Natural killer cell treated with Interleukin-12 subunit alpha and Interleukin-12 subunit beta and Interleukin-15 and Interleukin-18, amount 100 ng/mL, for 72 hours (primary cell): ENCODE results near the gene CRELD2. TPM values are rescaled to one million over a fixed set of nuclear protein-coding genes. Genes with fewer than 3 reads are reported as not detected.
A peak's percentile ranks its signal among the peaks of the same experiment; 100 is the strongest.

ENCODE experiments used
- ATAC-seq, 2 donors: fragments of 150-1000 bp; cut with Tn5 transposase in 1 of 2; sonication (Bioruptor Pico), chemical (Tn5 transposase) in 1 of 2; 2 replicates each; pipeline ENCODE4 v1.10.0; 2021
- DNase-seq: peaks from one replicate; pipeline ENCODE4 v3.0.0; 2022; ENCODE audit warnings: low spot score
- H3K27ac Mint-ChIP-seq, 2 donors: 1 replicate in 1 of 2; 2 replicates in 1 of 2; pipeline ENCODE4 v1.8.0; 2022; ENCODE audit warnings: mixed read lengths in 2 of 2, mild to moderate bottlenecking in 1 of 2, moderate library complexity in 1 of 2
- H3K27me3 Mint-ChIP-seq, 2 donors: 1 replicate in 1 of 2; 2 replicates in 1 of 2; pipeline ENCODE4 v1.8.0; 2022; ENCODE audit warnings: mixed read lengths in 2 of 2
- H3K36me3 Mint-ChIP-seq: one replicate; pipeline ENCODE4 v1.8.0; 2022; ENCODE audit warnings: mixed read lengths
- H3K4me1 Mint-ChIP-seq, 2 donors: 1 replicate in 1 of 2; 2 replicates in 1 of 2; pipeline ENCODE4 v1.8.0; 2022; ENCODE audit warnings: low read depth in 2 of 2, mixed read lengths in 2 of 2, mild to moderate bottlenecking in 1 of 2
- H3K4me3 Mint-ChIP-seq: one replicate; pipeline ENCODE4 v1.8.0; 2022; ENCODE audit warnings: mixed read lengths
- H3K9me3 Mint-ChIP-seq: 2 replicates; pipeline ENCODE4 v1.8.0; 2022; ENCODE audit warnings: mixed read lengths
- total RNA-seq, 2 donors: library from RNA; stranded (reverse); gene quantifications; one replicate each; pipeline ENCODE4 v1.2.3, GENCODE V29; 2022

Gene CRELD2
- total RNA-seq, 2 donors from 2014 or later = 59.5 to 75.7 TPM

DNA sequence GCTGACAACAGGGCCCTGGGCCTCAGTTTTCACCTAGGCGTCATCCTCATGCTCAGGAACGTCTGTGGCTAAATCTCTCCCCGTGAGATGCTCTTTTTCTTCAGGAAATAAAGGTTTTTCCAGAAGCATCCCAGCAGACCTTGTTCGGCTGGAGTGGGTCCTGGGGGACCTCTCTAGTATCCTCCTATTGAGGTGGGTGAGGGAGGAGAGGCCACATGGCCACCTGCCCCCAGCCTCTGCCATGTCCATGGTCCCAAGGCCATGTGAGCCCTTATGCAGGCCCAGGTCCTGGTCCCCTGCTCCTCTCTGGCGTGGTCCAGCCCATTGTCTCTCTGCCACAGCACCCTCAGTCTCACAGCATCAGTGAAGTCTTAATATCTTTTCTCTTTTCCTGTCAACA, 22.2 kb upstream of the CRELD2 start:
- Mint-ChIP-seq H3K36me3 (peaks cover 22% of the 10 kb centered on the region), H3K27me3 (no peaks in the 10 kb centered on the region), H3K27ac (no peak overlapping the region), H3K9me3 (peaks cover 2% of the 10 kb centered on the region), H3K4me3 (no peak overlapping the region), H3K4me1 (peaks cover 13 to 29% of the 10 kb centered on the region in 2 donors)
- ATAC-seq (no peak), DNase-seq (no peak)

DNA sequence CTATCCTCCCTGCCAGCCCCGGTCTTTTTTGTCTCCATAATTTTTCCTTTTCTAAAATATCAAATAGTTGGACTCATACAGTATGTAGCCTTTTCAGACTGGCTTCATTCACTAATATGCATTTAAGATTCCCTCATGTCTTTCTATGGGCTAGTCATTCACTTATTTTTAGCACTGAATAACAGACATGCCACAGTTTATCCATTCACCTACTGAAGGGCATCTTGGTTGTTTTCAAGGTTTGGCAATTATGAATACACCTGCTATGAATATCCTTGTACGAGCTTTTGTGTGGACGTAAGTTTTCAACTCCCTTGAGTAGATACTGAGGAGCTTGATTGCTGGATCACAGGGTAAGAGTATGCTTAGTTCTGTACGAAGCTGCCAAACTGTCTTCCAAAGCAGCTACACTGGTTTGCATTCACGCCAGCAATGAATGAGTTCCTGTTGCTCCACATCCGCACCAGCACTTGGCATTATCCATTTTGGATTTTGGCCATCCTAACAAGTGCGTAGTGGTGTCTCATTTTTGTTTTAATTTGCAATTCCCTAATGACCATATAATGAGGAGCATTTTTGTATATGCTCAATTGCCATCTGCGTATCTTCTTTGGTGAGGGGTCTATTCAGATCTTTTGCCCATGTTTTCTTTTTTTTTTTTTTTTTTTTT, 21.3 kb upstream of the CRELD2 start:
- no peak for ATAC-seq
- H3K9me3 Mint-ChIP-seq = peaks cover 6% of the 10 kb centered on the region
- no peak overlapping the region for H3K4me3 Mint-ChIP-seq
- peaks cover 21% of the 10 kb centered on the region for H3K36me3 Mint-ChIP-seq
- peaks cover 13 to 30% of the 10 kb centered on the region in 2 donors for H3K4me1 Mint-ChIP-seq
- no peaks in the 10 kb centered on the region for H3K27me3 Mint-ChIP-seq
- H3K27ac Mint-ChIP-seq = peak overlapping the region in 1 of 2 donors; percentile 35
- DNase-seq = no peak

DNA sequence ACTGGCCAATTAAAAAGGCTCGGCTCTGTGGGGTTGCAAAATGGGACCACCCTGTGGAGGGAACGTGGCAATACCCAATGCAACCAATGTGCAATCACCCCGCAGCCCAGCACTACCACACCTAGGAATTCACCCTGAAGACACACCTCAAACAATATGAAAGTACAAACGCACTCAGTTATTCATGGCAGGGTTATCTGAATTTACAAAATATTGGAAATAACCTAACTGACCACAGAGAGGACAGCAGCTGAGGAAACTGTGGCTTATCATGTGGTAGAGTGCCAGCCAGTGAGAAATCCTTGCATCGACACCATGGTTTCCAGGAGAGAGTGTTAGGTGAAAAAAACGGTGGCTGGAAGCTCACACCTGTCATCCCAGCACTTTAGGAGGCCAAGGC, 18.9 kb upstream of the CRELD2 start:
- Mint-ChIP-seq H3K27me3 (no peaks in the 10 kb centered on the region), H3K36me3 (peaks cover 11% of the 10 kb centered on the region), H3K27ac (peak overlapping the region in 1 of 2 donors; percentile 43), H3K9me3 (peaks cover 4% of the 10 kb centered on the region), H3K4me3 (no peak overlapping the region), H3K4me1 (peaks cover 10 to 24% of the 10 kb centered on the region in 2 donors)
- ATAC-seq (peak; percentile 60 to 87), DNase-seq (no peak)

DNA sequence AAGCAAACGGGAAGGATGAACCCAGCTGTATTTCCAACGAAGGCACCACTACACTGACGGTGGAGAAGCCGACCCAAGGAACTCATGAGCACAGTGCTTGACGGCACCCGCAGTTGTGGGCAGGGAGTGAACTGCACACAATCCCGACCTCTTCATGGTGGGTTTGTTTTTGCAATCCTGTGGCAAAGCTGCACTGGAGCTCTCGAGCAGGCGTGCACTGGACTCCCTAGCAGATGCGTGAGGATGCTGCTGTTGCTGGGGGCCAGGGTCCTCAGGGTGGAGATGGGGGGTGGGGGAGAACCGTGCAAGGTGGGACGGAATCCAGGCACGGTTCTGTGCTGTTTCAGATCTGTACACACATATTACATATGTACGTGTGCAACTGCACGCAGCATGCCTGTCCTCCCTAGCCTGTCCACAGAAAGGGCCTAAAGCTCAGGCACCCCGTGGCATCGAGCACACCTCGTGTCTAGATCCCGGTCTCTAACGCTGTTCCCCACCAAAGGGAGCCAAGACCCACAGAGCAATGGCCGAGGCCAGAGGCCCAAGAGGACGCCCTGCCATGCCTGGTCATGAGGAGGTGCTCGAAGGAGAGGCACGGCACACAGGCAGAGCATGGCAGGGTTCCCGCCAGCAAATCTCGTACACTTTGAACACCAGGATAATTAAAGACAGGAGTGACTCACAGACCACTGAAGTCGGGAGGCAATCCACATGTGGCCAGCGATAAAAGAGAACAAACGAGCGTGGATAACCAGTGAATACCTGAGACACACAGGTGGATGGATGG, 17.8 kb upstream of the CRELD2 start:
- H3K4me3 Mint-ChIP-seq = no peak overlapping the region
- peaks cover 11% of the 10 kb centered on the region for H3K36me3 Mint-ChIP-seq
- H3K4me1 Mint-ChIP-seq = peaks cover 8 to 22% of the 10 kb centered on the region in 2 donors
- ATAC-seq (no peak), DNase-seq (no peak)
- peaks cover 4% of the 10 kb centered on the region for H3K9me3 Mint-ChIP-seq
- no peak overlapping the region for H3K27ac Mint-ChIP-seq
- H3K27me3 Mint-ChIP-seq = no peaks in the 10 kb centered on the region

DNA sequence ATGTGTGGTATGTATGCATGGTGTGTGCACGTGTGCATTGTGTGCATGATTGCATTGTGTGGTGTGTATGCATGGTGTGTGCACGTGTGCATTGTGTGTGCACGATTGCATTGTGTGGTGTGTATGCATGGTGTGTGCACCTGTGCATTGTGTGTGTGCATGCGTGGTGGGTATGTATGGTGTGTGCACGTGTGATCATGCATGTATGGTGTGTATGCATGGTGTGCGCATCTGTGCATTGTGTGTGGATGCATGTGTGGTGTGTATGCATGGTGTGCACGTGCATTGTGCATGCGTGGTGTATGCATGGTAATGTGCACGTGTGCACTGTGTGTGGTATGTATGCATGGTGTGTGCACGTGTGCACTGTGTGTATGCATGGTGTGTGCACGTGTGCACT, 17.0 kb upstream of the CRELD2 start:
- no peak for ATAC-seq

DNA sequence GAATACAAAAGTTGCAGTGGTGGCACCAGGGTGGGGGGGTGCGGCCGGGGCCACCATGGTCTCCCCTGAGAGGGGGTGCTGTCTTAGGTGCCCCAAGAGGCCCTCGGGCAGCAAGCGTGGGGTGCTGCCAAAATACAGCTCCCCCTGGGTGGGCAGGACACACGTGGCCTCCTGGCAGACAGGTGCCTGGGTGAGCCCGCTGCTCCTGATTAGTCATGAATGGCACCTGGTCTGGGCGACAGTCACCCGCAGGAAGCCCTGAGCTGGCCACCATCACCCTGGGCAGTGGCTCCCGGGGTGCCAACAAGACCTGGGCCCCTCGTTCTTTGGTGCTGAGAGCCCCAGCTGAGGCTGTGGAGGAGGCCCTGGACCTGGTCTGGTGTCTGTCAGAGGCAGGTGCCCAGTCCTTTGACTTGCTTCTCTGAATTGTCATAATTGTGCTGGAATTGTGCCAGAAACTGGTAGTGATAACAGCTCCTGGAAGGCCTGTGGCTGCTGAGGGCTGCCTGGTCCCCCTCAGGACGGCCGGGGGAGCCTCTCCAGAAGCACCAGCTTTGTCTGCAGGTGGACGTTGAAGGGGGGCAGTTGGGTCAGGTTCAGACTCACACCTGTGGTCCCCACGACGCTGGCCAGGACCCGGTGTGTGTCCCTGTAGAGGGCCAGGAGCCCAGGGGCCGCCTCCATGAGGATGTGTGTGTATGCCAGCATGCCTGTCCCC, 15.0 kb upstream of the CRELD2 start:
- Mint-ChIP-seq H3K4me3 (no peak overlapping the region), H3K27me3 (no peaks in the 10 kb centered on the region), H3K27ac (no peak overlapping the region), H3K9me3 (peaks cover 4% of the 10 kb centered on the region), H3K4me1 (peaks cover 8 to 28% of the 10 kb centered on the region in 2 donors), H3K36me3 (peaks cover 11% of the 10 kb centered on the region)
- ATAC-seq = no peak
- DNase-seq = no peak

More for the DNA sequence above, 17.0 kb upstream of the CRELD2 start:
- peaks cover 4% of the 10 kb centered on the region for H3K9me3 Mint-ChIP-seq
- no peaks in the 10 kb centered on the region for H3K27me3 Mint-ChIP-seq
- peaks cover 11% of the 10 kb centered on the region for H3K36me3 Mint-ChIP-seq
- peaks cover 8 to 22% of the 10 kb centered on the region in 2 donors for H3K4me1 Mint-ChIP-seq
- DNase-seq = no peak
- no peak overlapping the region for H3K4me3 Mint-ChIP-seq
- H3K27ac Mint-ChIP-seq = no peak overlapping the region

DNA sequence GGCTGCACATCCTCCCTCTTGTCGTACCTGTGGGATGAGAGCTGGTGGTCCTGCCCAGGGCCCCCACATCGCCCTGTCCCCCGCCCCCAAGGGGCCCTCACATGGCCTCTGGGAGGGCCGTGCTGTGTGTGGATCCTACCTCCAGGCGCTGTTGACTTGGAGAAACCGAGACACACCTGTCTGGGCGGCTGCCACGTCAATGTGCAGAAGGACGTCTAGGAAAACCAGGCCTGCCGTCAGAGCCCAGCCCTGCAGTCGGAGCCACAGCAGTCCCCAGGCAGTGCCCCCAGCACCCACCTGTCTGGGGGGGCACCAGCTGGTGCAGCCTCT, 14.4 kb upstream of the CRELD2 start:
- Mint-ChIP-seq H3K36me3 (peaks cover 11% of the 10 kb centered on the region), H3K4me3 (no peak overlapping the region), H3K4me1 (peaks cover 8 to 28% of the 10 kb centered on the region in 2 donors), H3K27ac (no peak overlapping the region), H3K27me3 (no peaks in the 10 kb centered on the region), H3K9me3 (peaks cover 4% of the 10 kb centered on the region)
- ATAC-seq = no peak
- no peak for DNase-seq

DNA sequence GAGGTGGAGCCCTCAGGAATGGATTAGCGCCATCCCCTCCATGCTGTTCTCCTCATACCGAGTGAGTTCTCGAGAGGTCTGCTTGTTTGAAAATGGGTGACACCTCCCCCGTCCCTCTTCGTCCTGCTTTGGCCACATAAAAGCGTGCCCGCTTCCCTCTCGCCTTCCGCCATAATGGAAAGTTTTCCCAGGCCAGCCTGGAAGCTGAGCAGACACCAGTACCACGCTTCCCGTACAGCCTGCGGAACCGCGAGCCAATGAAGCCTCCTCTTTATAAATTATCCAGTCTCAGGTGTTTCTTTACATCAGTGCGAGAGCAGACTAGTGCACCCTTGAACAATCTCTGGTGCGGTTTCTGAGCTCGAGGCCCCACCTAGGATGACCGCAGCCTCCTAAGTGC, 13.0 kb upstream of the CRELD2 start:
- peaks cover 11% of the 10 kb centered on the region for H3K36me3 Mint-ChIP-seq
- peak overlapping the region in 1 of 2 donors; percentile 42 for H3K27ac Mint-ChIP-seq
- no peak overlapping the region for H3K4me3 Mint-ChIP-seq
- no peak for DNase-seq
- H3K9me3 Mint-ChIP-seq = peaks cover 4% of the 10 kb centered on the region
- no peak for ATAC-seq
- H3K27me3 Mint-ChIP-seq = no peaks in the 10 kb centered on the region
- H3K4me1 Mint-ChIP-seq = peaks cover 0 to 17% of the 10 kb centered on the region in 2 donors

DNA sequence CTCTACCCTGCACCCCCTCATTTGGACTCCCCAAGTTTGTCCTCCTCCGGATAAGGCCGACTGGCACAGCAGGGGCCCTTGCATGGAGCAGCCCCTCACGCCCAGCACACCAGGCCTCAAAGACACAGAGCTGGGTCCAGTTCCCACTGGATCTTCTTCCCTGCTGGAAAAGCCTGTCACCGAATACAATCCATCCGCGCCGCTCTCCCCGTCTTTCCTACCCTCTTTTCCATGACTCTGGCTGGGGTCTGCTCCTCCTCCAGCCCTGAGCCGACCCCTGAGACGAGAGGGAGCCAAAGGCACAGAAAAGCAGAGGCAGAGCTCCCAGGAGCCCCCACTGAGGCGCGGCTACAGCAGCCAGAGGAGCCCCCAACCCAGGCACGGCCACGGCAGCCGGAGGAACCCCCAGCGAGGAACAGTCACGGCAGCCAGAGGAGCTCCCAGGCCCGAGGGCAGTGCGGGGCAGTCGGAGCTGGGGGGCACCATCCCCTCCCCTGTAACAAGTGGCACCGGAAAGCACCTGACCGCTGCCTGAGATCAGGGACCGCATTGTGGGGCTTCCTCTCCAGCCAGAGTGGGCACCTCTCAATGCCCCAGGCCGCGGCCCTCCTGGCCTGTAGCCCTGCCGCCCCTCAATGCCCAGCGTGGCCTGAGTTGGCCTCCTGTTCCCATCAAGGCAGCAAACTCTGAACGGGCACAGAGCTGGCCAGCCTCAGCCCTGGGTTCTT, 12.2 kb upstream of the CRELD2 start:
- no peaks in the 10 kb centered on the region for H3K27me3 Mint-ChIP-seq
- ATAC-seq = no peak

DNA sequence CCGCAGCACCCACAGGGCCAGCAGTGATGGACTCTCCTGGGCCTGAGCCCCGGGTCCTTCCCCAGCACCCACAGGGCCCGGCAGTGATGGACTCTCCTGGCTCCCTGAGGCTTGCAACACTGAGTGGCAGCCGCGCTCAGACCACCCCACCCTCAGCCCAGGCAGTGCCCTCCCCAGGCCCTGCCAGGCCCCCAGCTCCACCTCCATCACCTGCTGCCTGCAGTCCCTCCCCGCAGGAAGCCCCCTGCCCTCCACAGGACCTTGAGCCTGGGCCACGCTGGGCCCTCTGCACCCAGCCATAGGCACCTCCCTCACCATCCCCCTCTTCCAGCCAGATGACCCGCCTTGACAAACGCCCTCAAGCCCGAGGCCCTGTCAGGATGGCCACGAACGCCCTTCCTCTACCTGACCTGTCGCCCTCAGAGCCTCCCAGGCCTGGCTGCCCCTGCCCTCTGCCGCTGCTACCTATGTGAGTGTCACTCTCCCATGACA, 11.6 kb upstream of the CRELD2 start:
- Mint-ChIP-seq H3K36me3 (no peaks in the 10 kb centered on the region), H3K27me3 (no peaks in the 10 kb centered on the region), H3K27ac (no peak overlapping the region), H3K9me3 (no peaks in the 10 kb centered on the region), H3K4me1 (peaks cover 0 to 8% of the 10 kb centered on the region in 2 donors), H3K4me3 (no peak overlapping the region)
- ATAC-seq = no peak
- DNase-seq = no peak

More for the DNA sequence above, 12.2 kb upstream of the CRELD2 start:
- peaks cover 4% of the 10 kb centered on the region for H3K36me3 Mint-ChIP-seq
- H3K4me3 Mint-ChIP-seq = no peak overlapping the region
- H3K9me3 Mint-ChIP-seq = peaks cover 4% of the 10 kb centered on the region
- H3K27ac Mint-ChIP-seq = no peak overlapping the region
- DNase-seq = no peak
- H3K4me1 Mint-ChIP-seq = peaks cover 0 to 13% of the 10 kb centered on the region in 2 donors

DNA sequence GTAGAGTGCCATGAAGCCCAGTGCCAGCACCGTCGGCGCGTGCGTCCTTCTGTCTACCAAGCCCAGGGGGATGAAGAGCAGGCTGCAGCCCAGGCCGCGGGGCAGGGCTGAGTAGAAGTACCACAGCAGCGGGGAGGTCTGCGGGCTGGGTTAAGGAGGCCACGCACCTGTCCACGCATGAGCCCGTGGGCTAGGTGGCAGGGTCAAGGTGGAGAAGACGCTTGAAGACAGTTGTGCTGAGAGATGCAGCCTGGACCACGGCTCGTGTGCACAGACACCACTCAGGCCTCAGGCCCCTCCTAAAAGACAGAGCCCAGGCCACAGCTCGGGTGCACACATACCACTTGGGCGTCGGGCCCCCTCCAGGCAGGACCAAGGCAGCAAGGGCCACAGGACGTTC, 10.6 kb upstream of the CRELD2 start:
- no peak overlapping the region for H3K27ac Mint-ChIP-seq

DNA sequence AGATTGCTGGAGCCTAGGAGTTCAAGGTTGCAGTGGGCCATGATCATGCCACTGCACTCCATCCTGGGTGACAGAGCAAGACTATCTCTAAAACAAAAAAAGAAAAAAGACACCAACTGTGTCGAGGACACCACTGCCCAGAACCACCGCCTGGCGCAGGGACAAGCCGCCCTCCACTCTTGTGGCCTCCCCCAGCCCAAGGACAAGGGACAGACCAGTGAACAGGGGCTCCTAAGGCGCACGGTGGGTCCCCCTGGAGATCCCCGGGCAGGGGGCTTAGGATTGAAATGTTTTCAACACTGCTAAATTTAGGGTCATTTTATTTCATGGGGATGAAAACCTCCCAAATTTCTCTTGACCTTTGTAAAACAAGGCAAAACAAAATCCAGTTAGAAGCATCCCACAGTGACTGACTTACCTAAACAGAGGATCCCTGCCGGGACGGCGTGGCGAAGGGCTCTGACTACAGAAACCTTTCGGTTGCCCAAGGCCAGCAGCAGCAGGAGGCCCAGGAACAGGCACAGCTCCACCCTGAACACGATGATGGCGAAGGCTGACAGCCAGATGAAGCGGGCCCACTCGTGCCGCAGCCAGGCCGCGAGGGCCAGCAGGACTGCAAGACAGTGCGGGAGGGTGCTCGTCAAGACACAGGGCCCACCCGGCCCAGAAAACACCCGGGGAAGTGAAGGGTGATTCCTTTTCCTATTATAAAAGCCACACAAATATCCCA, 8.8 kb upstream of the CRELD2 start:
- DNase-seq (no peak), ATAC-seq (no peak)
- Mint-ChIP-seq H3K9me3 (no peaks in the 10 kb centered on the region), H3K4me1 (peaks cover 0 to 8% of the 10 kb centered on the region in 2 donors), H3K27me3 (no peaks in the 10 kb centered on the region), H3K36me3 (no peaks in the 10 kb centered on the region), H3K27ac (no peak overlapping the region), H3K4me3 (no peak overlapping the region)

More for the DNA sequence above, 10.6 kb upstream of the CRELD2 start:
- ATAC-seq (no peak), DNase-seq (no peak)
- H3K4me3 Mint-ChIP-seq = no peak overlapping the region
- no peaks in the 10 kb centered on the region for H3K9me3 Mint-ChIP-seq
- peaks cover 0 to 8% of the 10 kb centered on the region in 2 donors for H3K4me1 Mint-ChIP-seq
- no peaks in the 10 kb centered on the region for H3K27me3 Mint-ChIP-seq
- no peaks in the 10 kb centered on the region for H3K36me3 Mint-ChIP-seq
